HL-60 (cell line): Measurements from ENCODE around the gene TMC3.

Experiments used
- DNase-seq, 2 experiments: peaks; one replicate each; pipeline ENCODE4 v3.0.0-alpha.2; 2010 to 2020; ENCODE audit warnings: low read depth in 1 of 2, low spot score in 1 of 2
- H3K27ac ChIP-seq: fragments of 250-450 bp; sonication (Bioruptor Pico); replicated peaks from 2 replicates; pipeline ENCODE4 v1.5.1; 2020; ENCODE audit warnings: mild to moderate bottlenecking, moderate library complexity
- H3K27me3 ChIP-seq: fragments of 250-450 bp; sonication (Bioruptor Pico); 2 replicates; pipeline ENCODE4 v1.5.1; 2021; ENCODE audit warnings: mild to moderate bottlenecking, moderate library complexity; ENCODE audit not compliant: insufficient read depth, poor library complexity, severe bottlenecking
- H3K4me3 ChIP-seq: replicated peaks from 2 replicates; pipeline ENCODE4 v1.5.1; 2011; ENCODE audit warnings: mild to moderate bottlenecking, control low read depth, low read length; ENCODE audit not compliant: insufficient read depth
- CTCF ChIP-seq: IDR thresholded peaks from one replicate; pipeline ENCODE4 v1.5.1; 2011; ENCODE audit warnings: low read length, control low read depth, inconsistent platforms; ENCODE audit not compliant: insufficient read depth
- GABPA ChIP-seq: IDR thresholded peaks from 2 replicates; pipeline ENCODE4 v1.6.1; 2012; ENCODE audit warnings: low read depth
- POLR2AphosphoS5 ChIP-seq: IDR thresholded peaks from 2 replicates; pipeline ENCODE4 v1.6.1; 2012; ENCODE audit warnings: low read depth
- REST ChIP-seq: IDR thresholded peaks from 2 replicates; pipeline ENCODE4 v1.6.1; 2012; ENCODE audit warnings: low read depth; ENCODE audit not compliant: insufficient replicate concordance
- SPI1 ChIP-seq: IDR thresholded peaks from 2 replicates; pipeline ENCODE4 v1.6.1; 2012; ENCODE audit warnings: low read depth, mild to moderate bottlenecking, borderline replicate concordance

The TMC3 gene

GRCh38 chr15:81291916-81292522 lies 82.0 kb downstream of the TMC3 start:
- TF ChIP-seq REST (no peak), CTCF (no peak), GABPA (no peak), POLR2AphosphoS5 (no peak), SPI1 (no peak)
- Histone ChIP-seq H3K27ac (no peak overlapping the region), H3K4me3 (no peak overlapping the region), H3K27me3 (no peaks in the 10 kb centered on the region)
- no peak for DNase-seq

- no peak overlapping the region for H3K27ac ChIP-seq
- H3K4me3 ChIP-seq: no peak overlapping the region
- TF ChIP-seq POLR2AphosphoS5: no peak
- no peak for TF ChIP-seq REST
- no peak for TF ChIP-seq GABPA
- no peak for TF ChIP-seq SPI1
- TF ChIP-seq CTCF: no peak
- no peak for DNase-seq
- no peaks in the 10 kb centered on the region for H3K27me3 ChIP-seq
Observed at GRCh38 chr15:81289910-81290309, 84.1 kb downstream of the TMC3 start.

- Histone ChIP-seq H3K4me3 (no peak overlapping the region), H3K27me3 (no peaks in the 10 kb centered on the region), H3K27ac (no peak overlapping the region)
- TF ChIP-seq CTCF: no peak
- TF ChIP-seq SPI1: no peak
- no peak for TF ChIP-seq REST
- TF ChIP-seq GABPA: no peak
- TF ChIP-seq POLR2AphosphoS5: no peak
- no peak for DNase-seq
Observed at GRCh38 chr15:81288616-81289015, 85.4 kb downstream of the TMC3 start.
